ENCODE measurements around the gene CD47. TPM values are rescaled to one million over a fixed set of nuclear protein-coding genes. Genes with fewer than 3 reads are reported as not detected.

CD47 gene
- 212 TPM for total RNA-seq

DNA sequence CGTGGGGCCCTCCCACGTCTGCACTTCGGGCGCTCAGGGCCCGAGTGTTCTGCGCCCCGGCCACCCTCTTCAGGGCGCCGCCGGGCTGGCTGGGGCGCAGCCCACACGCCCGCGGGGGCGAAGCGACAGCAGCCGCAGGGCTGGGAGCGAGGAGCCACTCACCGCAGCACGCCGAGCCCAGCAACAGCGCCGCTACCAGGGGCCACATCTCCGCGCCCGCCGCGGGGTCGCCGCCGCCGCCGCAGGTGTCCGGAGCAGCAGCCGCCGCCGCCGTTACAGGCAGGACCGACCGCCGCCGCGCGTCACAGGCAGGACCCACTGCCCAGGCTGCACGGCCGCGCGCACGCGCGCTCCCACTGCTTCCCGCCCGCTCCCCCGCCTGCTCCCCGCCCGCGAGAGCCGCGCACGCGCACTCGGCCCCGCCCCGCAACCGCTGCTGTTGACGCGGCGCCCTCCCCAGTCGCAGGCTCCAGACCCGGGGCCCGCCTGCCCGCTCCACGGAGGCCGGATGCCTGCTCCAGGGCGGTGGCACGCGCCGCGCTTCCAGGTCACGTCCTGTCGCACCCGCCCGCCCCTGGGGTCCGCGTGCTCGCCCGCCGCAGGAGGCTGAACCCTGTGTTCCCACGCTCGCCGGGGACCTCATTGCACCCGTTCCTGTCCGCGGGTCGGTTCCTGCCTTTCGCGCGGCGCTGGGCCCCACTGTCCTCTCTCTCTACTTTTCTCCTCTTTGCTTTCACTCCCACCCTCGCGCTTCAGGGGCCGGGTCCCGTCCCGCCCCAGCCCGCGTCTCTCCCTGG is at the start of gene CD47:
CD47 (minus strand) TSS at position 331 of the 797 bp plus-strand sequence; CDS start at position 208, 123 bp downstream.
- Histone ChIP-seq H3K4me1 (ENCODE audit: insufficient read depth, low read length) (peaks cover 42% of the 10 kb centered on the region), H3K4me3 (ENCODE audit: low read length) (peak within 1 kb of the TSS; percentile 92), H3K9me3 (ENCODE audit: low read depth, low read length) (no peaks in the 10 kb centered on the region), H3K27me3 (ENCODE audit: insufficient read depth, low read length) (no peaks in the 10 kb centered on the region)

DNA sequence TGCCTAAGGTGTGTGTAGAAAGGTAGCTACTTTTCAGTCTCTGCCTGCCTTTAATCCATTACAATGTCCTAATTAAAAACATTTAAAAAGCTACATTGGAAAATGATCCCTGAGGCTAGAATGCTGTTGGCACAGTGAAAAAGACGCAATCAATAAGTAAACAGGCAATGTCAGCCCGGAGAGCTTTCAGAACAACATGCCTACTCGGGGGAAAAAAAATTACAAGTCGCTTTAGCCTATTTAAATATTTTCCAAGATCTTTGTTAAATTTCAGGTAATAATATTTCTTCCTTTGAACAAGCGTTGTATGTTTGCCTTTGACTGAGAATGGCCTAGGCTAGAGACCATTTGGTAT is 46.6 kb upstream of the CD47 start:
- Histone ChIP-seq H3K4me3 (ENCODE audit: low read length) (no peak overlapping the region), H3K9me3 (ENCODE audit: low read depth, low read length) (no peaks in the 10 kb centered on the region), H3K4me1 (ENCODE audit: insufficient read depth, low read length) (peaks cover 35% of the 10 kb centered on the region), H3K27me3 (ENCODE audit: insufficient read depth, low read length) (no peaks in the 10 kb centered on the region)

DNA sequence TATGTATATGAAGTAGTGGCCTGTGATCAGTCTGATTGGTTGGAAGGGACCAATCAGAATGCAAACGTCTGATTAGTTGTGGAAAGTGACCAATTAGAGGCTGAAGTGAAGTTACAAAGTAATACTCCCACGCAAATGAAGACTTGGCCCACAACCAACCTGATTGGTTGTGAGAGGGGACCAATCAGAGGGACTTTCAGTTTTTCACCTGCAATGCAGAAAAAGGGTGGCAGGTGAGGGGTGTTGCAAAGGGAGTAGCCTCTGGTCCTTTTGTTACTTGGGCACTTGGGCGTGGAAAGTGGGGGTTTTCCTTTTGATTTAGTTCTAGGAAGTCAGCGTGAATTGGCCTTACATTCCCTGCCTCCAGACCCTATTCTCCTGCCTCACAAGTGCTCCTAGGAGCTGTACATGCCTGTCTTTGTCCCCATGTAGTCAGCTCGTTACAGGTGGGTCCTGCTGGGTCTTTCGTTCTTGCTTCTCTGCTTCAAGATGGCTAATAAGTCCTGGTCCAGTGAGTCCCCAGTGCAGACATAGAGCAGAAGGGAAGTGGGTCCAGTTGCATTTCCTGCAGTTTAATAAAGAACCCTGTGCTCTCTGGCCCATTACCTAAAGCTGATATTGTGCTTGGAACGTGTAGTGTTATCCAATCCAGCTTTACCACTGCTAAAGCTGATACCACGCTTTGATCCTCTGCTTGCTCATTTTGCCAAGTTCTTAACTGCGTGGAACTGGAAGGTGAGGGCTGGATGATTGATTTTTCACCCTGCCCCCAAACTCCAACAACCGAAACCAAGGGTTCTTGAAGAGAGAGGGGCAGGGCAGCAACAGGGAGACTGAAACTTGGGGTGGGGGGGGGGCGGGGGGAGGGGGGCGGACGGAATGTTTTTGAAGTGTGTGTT is 46.0 kb upstream of the CD47 start:
- H3K9me3 ChIP-seq (ENCODE audit: low read depth, low read length), result no peaks in the 10 kb centered on the region
- H3K4me3 ChIP-seq (ENCODE audit: low read length), result no peak overlapping the region
- no peaks in the 10 kb centered on the region for H3K27me3 ChIP-seq (ENCODE audit: insufficient read depth, low read length)
- peaks cover 42% of the 10 kb centered on the region for H3K4me1 ChIP-seq (ENCODE audit: insufficient read depth, low read length)

DNA sequence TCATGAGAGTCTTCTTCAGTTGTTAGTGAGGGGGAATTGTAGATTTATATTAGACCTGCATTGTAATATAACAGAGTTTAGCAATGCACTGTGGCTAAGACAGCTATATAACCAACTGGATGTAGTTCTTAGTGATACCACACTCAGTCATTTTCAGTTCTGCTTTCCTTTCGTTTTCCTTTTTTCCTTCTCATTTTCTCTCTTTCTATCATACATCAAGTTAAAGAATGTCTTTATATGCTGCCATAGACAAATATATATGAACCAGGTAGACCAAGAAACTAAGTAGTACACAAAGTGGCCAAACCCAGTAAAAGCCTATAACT is 43.7 kb upstream of the CD47 start:
- Histone ChIP-seq H3K27me3 (ENCODE audit: insufficient read depth, low read length) (no peaks in the 10 kb centered on the region), H3K4me1 (ENCODE audit: insufficient read depth, low read length) (peaks cover 56% of the 10 kb centered on the region), H3K4me3 (ENCODE audit: low read length) (no peak overlapping the region), H3K9me3 (ENCODE audit: low read depth, low read length) (no peaks in the 10 kb centered on the region)

DNA sequence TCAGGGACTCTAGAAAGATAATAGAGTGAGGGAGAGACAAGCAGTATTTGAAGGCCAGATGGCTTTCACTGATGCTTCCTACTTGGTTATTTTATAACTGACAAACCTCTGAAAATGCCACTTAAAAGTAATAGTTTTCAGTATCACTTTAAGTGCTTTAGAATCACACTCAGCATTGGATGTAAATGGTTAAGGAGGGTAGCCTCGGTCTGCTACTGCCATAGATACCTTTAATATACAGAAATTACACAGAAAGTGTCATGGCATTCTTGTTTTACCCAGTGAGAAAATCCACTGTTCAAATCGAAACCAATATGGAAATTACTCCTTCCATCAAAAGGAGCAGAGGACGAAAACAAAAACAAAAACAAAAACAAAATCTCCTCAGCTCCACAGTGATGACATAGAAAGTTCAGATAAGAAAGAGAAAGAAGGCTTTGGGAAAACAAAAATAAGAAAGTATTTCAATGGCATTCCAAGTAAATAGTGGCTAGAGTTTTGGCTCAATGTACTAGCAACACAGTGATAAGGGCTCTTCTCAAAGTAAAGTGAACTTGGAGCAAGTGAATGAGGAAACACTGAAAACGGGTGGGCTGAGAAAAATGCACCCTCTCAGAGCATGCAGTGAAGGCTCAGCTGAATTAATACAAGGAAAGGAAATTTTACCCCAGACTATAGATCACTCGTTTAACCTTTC is 43.2 kb upstream of the CD47 start:
- H3K4me1 ChIP-seq (ENCODE audit: insufficient read depth, low read length), result peaks cover 59% of the 10 kb centered on the region
- no peak overlapping the region for H3K4me3 ChIP-seq (ENCODE audit: low read length)
- H3K27me3 ChIP-seq (ENCODE audit: insufficient read depth, low read length), result no peaks in the 10 kb centered on the region
- no peaks in the 10 kb centered on the region for H3K9me3 ChIP-seq (ENCODE audit: low read depth, low read length)

DNA sequence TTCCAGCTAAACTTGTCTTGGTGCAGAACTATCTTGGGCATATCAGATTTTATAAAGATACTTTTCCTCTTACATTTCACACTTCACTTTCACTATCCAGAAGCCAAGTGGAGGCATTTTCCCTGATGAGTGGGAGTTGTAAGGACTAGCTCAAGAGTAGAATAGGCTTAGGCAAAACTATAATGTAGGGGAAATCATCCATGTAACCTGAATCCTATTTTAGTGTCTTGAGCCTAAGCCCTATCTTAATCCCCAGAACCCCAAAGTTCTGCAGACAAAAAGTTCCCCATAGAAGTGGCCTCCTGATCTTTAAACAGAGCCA is 42.2 kb upstream of the CD47 start:
- H3K4me1 ChIP-seq (ENCODE audit: insufficient read depth, low read length), result peaks cover 69% of the 10 kb centered on the region
- no peak overlapping the region for H3K4me3 ChIP-seq (ENCODE audit: low read length)

DNA sequence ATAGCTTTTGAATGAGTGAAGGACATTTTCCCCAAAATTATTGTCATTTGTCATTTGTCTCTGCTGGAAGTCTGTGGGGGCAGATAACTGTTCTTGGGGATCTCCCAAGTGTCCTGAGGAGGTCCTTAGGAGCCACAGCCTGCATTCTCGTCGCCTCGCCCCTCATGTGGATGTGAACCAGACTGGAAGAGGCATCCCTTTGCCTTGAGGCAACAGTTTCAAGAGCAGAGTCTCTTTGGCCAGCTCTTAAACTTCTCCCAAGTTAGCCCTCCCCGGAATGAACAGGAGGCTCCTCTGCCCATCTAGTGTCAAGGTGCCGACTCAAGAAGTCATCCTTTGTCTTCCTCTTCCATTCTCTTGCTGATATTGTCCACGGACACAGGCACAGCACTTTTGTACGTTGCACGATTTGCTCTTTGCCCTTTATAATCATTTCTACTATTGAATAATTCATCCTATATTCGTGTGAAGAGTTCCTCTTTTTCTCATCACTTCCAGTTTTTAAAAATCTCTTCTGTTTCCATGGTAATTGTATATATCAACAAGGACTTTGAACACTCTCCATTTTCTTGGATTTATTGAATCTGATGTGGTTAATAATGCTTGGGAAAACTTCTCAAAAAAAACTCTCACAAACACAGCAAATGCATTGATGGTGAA is 40.8 kb upstream of the CD47 start:
- no peak overlapping the region for H3K4me3 ChIP-seq (ENCODE audit: low read length)
- H3K9me3 ChIP-seq (ENCODE audit: low read depth, low read length), result no peaks in the 10 kb centered on the region
- no peaks in the 10 kb centered on the region for H3K27me3 ChIP-seq (ENCODE audit: insufficient read depth, low read length)
- H3K4me1 ChIP-seq (ENCODE audit: insufficient read depth, low read length), result peaks cover 77% of the 10 kb centered on the region

More for the DNA sequence above, 42.2 kb upstream of the CD47 start:
- Histone ChIP-seq H3K9me3 (ENCODE audit: low read depth, low read length) (no peaks in the 10 kb centered on the region), H3K27me3 (ENCODE audit: insufficient read depth, low read length) (no peaks in the 10 kb centered on the region)

DNA sequence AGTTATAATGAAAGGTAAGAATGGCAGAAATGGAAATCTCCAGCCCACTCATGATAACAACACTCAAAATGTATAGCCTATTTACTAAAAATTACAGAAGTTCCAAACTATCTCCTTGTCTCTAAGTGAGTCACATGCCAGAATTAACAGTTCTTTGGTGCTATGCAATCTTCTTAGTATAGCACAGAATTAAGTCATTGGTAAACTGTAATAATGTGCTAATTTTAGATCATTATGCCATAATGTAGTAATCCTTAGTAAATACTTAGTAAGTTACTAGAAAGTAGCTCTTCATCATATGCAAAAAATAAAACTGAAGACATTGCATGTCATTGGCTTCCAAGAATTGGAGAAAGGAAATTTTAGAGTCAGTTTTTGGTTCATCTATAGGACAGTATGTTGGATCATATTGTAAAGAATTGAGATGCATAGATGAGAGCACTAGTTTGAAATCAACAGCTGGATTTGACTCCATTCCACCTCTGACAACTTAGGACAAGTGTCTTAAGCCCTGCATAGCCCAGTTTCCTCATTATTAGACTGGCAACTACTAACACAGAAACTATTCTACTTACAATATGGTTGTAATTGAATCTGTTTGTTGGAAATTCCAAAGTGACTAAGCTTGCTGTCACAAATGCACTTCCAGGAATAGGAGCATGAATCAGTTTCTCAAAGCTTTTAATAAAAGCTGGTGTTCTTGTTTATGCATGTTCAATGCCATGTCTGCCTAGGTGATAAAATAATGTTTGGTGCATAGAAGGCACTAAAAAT is 40.1 kb upstream of the CD47 start:
- Histone ChIP-seq H3K9me3 (ENCODE audit: low read depth, low read length) (no peaks in the 10 kb centered on the region), H3K27me3 (ENCODE audit: insufficient read depth, low read length) (no peaks in the 10 kb centered on the region), H3K4me1 (ENCODE audit: insufficient read depth, low read length) (peaks cover 77% of the 10 kb centered on the region), H3K4me3 (ENCODE audit: low read length) (no peak overlapping the region)

DNA sequence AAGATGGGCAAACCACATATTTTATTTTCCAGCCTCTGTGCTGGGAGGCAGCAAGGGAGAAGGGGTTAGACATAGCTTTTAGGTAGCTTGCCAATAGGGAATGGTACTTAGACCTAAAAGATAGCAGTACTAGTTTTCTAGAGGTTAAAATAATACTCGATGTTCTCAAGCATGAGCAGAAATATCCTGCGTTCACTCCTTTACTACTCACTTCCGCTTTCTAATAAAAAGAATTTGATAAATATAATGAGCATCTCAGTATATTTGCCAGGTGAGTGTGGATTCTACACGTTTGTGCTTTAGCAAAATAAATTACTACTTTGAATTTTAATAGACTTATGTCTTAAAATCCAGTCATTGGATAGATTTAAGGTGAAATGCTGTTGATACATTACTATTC is 39.4 kb upstream of the CD47 start:
- H3K4me1 ChIP-seq (ENCODE audit: insufficient read depth, low read length), result peaks cover 81% of the 10 kb centered on the region
- H3K4me3 ChIP-seq (ENCODE audit: low read length), result no peak overlapping the region
- no peaks in the 10 kb centered on the region for H3K9me3 ChIP-seq (ENCODE audit: low read depth, low read length)
- no peaks in the 10 kb centered on the region for H3K27me3 ChIP-seq (ENCODE audit: insufficient read depth, low read length)

DNA sequence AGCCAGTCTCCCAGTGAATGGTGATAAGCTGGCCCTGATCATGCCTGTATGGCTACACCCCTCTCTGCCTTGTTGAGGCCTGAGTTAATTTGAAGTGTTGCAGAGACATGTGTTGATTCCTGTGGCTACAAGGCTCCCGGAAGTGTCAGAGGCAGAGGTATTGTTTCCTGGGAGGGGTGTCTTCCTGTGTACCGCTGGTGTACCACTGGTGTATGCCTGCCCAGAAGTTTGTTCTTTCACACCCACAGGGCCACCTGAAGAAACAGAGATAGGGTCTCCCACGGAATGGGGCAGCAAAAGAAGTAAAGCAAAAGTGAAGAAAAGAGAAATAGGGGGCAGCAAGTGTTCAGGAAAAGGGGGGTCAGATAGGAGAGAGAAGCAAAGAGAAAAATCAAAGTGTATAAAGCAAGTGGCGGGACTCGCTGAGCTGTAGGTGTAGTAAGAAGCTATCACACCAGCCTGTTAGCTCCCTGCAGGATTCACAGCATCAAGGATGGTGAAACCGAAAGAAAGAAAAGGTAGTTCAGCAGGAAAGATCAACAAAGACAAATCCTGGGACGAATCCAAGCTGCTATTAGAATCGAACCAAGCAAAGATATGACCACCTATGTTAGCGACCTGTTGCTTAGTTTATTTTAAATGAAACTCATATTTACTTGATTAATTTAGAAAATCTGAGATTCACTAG is 36.6 kb upstream of the CD47 start:
- no peaks in the 10 kb centered on the region for H3K27me3 ChIP-seq (ENCODE audit: insufficient read depth, low read length)
- no peak overlapping the region for H3K4me3 ChIP-seq (ENCODE audit: low read length)
- H3K9me3 ChIP-seq (ENCODE audit: low read depth, low read length), result no peaks in the 10 kb centered on the region
- H3K4me1 ChIP-seq (ENCODE audit: insufficient read depth, low read length), result peaks cover 83% of the 10 kb centered on the region

DNA sequence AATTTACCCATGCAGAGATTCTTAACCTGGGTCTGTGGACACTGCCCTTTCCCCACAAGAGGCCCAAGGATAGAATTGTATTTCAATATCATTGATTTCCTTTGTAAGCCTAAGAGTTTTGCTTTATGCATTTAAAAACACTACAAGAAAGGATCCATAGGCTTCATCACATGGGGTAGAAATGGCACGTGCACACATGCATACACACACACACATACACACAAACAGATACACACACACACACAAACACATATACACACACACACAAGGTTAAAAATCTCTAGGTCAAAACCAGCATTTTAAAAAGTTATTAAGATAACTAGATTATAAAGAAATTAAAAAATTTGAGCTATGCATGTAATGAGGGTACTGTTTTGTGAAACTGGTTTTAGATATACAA is 35.5 kb upstream of the CD47 start:
- Histone ChIP-seq H3K4me3 (ENCODE audit: low read length) (peak overlapping the region; percentile 33), H3K4me1 (ENCODE audit: insufficient read depth, low read length) (peaks cover 76% of the 10 kb centered on the region), H3K27me3 (ENCODE audit: insufficient read depth, low read length) (no peaks in the 10 kb centered on the region), H3K9me3 (ENCODE audit: low read depth, low read length) (no peaks in the 10 kb centered on the region)

DNA sequence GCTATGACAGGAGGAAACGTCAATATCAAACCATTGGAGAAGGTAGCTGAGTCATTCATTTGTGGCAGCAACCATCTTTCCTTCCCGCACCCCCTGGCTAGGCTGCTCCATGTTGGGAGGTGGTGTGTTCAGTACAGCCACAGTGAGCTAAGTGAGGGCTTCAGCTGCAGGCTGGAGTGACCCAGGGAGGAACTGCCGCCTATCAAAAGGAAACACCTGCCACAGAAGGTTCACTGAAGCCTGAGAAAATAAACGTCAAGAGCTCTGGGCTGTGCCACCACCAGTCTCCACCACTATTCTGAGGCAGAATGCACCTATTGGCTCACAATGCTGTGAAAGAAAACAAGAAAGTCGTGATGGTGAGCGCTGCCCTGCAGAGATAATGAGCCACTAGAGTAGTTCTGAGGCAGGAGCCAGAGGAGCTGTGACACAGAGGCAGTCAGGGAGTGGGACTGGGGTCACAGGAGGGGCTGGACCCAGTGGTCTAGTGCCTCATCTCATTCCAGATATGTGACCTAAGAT is 34.8 kb upstream of the CD47 start:
- peak overlapping the region; percentile 33 for H3K4me3 ChIP-seq (ENCODE audit: low read length)
- H3K4me1 ChIP-seq (ENCODE audit: insufficient read depth, low read length), result peaks cover 76% of the 10 kb centered on the region
- H3K27me3 ChIP-seq (ENCODE audit: insufficient read depth, low read length), result no peaks in the 10 kb centered on the region
- H3K9me3 ChIP-seq (ENCODE audit: low read depth, low read length), result no peaks in the 10 kb centered on the region

DNA sequence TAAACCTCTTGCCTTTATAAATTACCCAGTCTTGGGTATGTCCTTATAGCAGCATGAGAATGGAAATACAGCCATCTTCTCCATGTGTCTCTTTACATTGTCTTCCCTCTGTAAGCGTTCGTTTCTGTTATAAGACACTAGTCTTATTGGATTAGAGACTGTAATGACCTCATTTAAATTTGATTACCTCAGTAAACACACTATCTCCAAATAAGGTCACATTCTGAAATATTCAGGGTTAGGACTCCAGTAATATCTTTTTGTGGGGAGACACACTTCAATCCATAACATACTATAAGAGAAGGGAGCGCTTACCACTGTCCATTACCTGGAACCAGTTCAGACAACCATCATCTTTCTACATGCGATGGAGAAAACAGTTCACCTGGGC is 34.3 kb upstream of the CD47 start:
- peaks cover 78% of the 10 kb centered on the region for H3K4me1 ChIP-seq (ENCODE audit: insufficient read depth, low read length)
- H3K9me3 ChIP-seq (ENCODE audit: low read depth, low read length), result no peaks in the 10 kb centered on the region
- peak overlapping the region; percentile 33 for H3K4me3 ChIP-seq (ENCODE audit: low read length)
- no peaks in the 10 kb centered on the region for H3K27me3 ChIP-seq (ENCODE audit: insufficient read depth, low read length)

Measured in mononuclear cell (primary cell).